Chondrocyte (in vitro differentiated cells): ENCODE data around the gene C1orf216. TPM values are rescaled to one million over a fixed set of nuclear protein-coding genes. Genes with fewer than 3 reads are reported as not detected.
"Not testable (repeated sequence)": the region's sequence is repeated elsewhere in the genome, so short reads cannot be mapped to it uniquely, and the experiment has no call there.

ENCODE experiments used
- DNase-seq: peaks from one replicate; pipeline ENCODE4 v3.0.0; 2021; ENCODE audit warnings: mixed read lengths, low spot score
- H3K27ac Mint-ChIP-seq: one replicate; pipeline ENCODE4 v1.8.0; 2021; ENCODE audit warnings: mild to moderate bottlenecking, moderate library complexity, mixed read lengths; ENCODE audit not compliant: unreplicated experiment
- H3K27me3 Mint-ChIP-seq: 2 replicates; pipeline ENCODE4 v1.8.0; 2021; ENCODE audit warnings: low read depth, mixed read lengths
- H3K36me3 Mint-ChIP-seq: 2 replicates; pipeline ENCODE4 v1.8.0; 2021; ENCODE audit warnings: low read depth, mixed read lengths
- H3K4me1 Mint-ChIP-seq: 2 replicates; pipeline ENCODE4 v1.8.0; 2021; ENCODE audit warnings: low read depth, mild to moderate bottlenecking, mixed read lengths
- H3K4me3 Mint-ChIP-seq: one replicate; pipeline ENCODE4 v1.8.0; 2021; ENCODE audit warnings: mild to moderate bottlenecking, moderate library complexity, mixed read lengths; ENCODE audit not compliant: unreplicated experiment
- H3K9me3 Mint-ChIP-seq: 2 replicates; pipeline ENCODE4 v1.8.0; 2021; ENCODE audit warnings: low read depth, mixed read lengths
- CTCF ChIP-seq: fragments of 200-600 bp; sonication (generic); IDR thresholded peaks from 2 replicates; pipeline ENCODE4 v1.5.0; 2021; ENCODE audit warnings: antibody characterized with exemption, mild to moderate bottlenecking, moderate library complexity
- total RNA-seq: library from RNA; stranded (reverse); gene quantifications from 3 replicates; pipeline ENCODE4 v1.2.1, GENCODE V29; 2021

Gene C1orf216
- total RNA-seq, 1 donor from 2014 or later: 24.8 TPM

- no peak for DNase-seq
- TF ChIP-seq CTCF: no peak
- no peak overlapping the region for H3K4me3 Mint-ChIP-seq
- no peaks in the 10 kb centered on the region for H3K27me3 Mint-ChIP-seq
- H3K4me1 Mint-ChIP-seq: peaks cover 41% of the 10 kb centered on the region
- peaks cover 12% of the 10 kb centered on the region for H3K36me3 Mint-ChIP-seq
- no peak overlapping the region for H3K27ac Mint-ChIP-seq
- H3K9me3 Mint-ChIP-seq: no peaks in the 10 kb centered on the region
Observed at GRCh38 chr1:35714921-35715567, 3.6 kb downstream of the C1orf216 start.

GRCh38 chr1:35711098-35711497 is 7.6 kb downstream of the C1orf216 start:
- H3K9me3 Mint-ChIP-seq, H3K27me3 Mint-ChIP-seq, H3K27ac Mint-ChIP-seq, H3K4me3 Mint-ChIP-seq, DNase-seq: not testable (repeated sequence)
- peaks cover 32% of the 10 kb centered on the region for H3K4me1 Mint-ChIP-seq
- peaks cover 12% of the 10 kb centered on the region for H3K36me3 Mint-ChIP-seq

- H3K4me1 Mint-ChIP-seq: peaks cover 14% of the 10 kb centered on the region
- peak overlapping the region; percentile 70 for H3K4me3 Mint-ChIP-seq
- no peak for TF ChIP-seq CTCF
- no peaks in the 10 kb centered on the region for H3K27me3 Mint-ChIP-seq
- peak overlapping the region; percentile 41 for H3K27ac Mint-ChIP-seq
- H3K9me3 Mint-ChIP-seq: no peaks in the 10 kb centered on the region
- DNase-seq: no peak
- peaks cover 3% of the 10 kb centered on the region for H3K36me3 Mint-ChIP-seq
Observed at GRCh38 chr1:35708952-35709351, 9.7 kb downstream of the C1orf216 start.

GRCh38 chr1:35708441-35708921 is 10.2 kb downstream of the C1orf216 start:
- Mint-ChIP-seq H3K27ac (peak overlapping the region; percentile 41), H3K36me3 (no peaks in the 10 kb centered on the region), H3K9me3 (no peaks in the 10 kb centered on the region), H3K27me3 (no peaks in the 10 kb centered on the region), H3K4me3 (peak overlapping the region; percentile 70), H3K4me1 (peaks cover 14% of the 10 kb centered on the region)
- TF ChIP-seq CTCF: no peak
- no peak for DNase-seq

GRCh38 chr1:35707601-35708440 is 10.9 kb downstream of the C1orf216 start:
- no peak for TF ChIP-seq CTCF
- DNase-seq: peak; percentile 66

More at GRCh38 chr1:35707601-35708440, 10.9 kb downstream of the C1orf216 start:
- Mint-ChIP-seq H3K4me3 (peak overlapping the region; percentile 70), H3K27ac (no peak overlapping the region), H3K4me1 (peaks cover 14% of the 10 kb centered on the region), H3K27me3 (peaks cover 3% of the 10 kb centered on the region), H3K36me3 (no peaks in the 10 kb centered on the region), H3K9me3 (no peaks in the 10 kb centered on the region)
